22Rv1 (cell line): ENCODE data around the gene DCLK2.

ENCODE experiments used
- CTCF ChIP-seq: fragments of 450-650 bp; IDR thresholded peaks from 2 replicates; pipeline ENCODE4 v1.5.1; 2017; ENCODE audit warnings: mild to moderate bottlenecking
- ZFX ChIP-seq: fragments of 450-650 bp; IDR thresholded peaks from 2 replicates; pipeline ENCODE4 v1.6.1; 2017; ENCODE audit warnings: antibody characterized with exemption, borderline replicate concordance

GRCh38 chr4:150140774-150141400 lies 62.6 kb downstream of the DCLK2 start:
- TF ChIP-seq CTCF (no peak), ZFX (no peak)
